ENCODE results near the gene C10orf105.

The C10orf105 gene

GRCh38 chr10:71753091-71753959 lies 33.7 kb upstream of the C10orf105 start:
- TF ChIP-seq, protein P1, sequence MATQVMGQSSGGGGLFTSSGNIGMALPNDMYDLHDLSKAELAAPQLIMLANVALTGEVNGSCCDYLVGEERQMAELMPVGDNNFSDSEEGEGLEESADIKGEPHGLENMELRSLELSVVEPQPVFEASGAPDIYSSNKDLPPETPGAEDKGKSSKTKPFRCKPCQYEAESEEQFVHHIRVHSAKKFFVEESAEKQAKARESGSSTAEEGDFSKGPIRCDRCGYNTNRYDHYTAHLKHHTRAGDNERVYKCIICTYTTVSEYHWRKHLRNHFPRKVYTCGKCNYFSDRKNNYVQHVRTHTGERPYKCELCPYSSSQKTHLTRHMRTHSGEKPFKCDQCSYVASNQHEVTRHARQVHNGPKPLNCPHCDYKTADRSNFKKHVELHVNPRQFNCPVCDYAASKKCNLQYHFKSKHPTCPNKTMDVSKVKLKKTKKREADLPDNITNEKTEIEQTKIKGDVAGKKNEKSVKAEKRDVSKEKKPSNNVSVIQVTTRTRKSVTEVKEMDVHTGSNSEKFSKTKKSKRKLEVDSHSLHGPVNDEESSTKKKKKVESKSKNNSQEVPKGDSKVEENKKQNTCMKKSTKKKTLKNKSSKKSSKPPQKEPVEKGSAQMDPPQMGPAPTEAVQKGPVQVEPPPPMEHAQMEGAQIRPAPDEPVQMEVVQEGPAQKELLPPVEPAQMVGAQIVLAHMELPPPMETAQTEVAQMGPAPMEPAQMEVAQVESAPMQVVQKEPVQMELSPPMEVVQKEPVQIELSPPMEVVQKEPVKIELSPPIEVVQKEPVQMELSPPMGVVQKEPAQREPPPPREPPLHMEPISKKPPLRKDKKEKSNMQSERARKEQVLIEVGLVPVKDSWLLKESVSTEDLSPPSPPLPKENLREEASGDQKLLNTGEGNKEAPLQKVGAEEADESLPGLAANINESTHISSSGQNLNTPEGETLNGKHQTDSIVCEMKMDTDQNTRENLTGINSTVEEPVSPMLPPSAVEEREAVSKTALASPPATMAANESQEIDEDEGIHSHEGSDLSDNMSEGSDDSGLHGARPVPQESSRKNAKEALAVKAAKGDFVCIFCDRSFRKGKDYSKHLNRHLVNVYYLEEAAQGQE (IDR thresholded peaks at IDR 0.05; ENCODE audit: insufficient read depth in 1 of 2, low read depth in 2 of 2, low read length in 2 of 2), result peak; percentile 57 to 80; a peak in 3 of 4 replicates
- no peak for TF ChIP-seq TAF1 (IDR thresholded peaks at IDR 0.05; ENCODE audit: borderline replicate concordance, insufficient read depth, low read length)

- TF ChIP-seq SIN3A (IDR thresholded peaks at IDR 0.05; ENCODE audit: borderline replicate concordance, insufficient read depth, low read length) (no peak), FOXP2 (optimal IDR thresholded peaks at IDR 0.05; ENCODE audit: borderline replicate concordance, extremely low read depth, extremely low read length, insufficient read depth) (no peak), POLR2AphosphoS5 (IDR thresholded peaks at IDR 0.05; ENCODE audit: low read depth, low read length) (no peak), TAF1 (IDR thresholded peaks at IDR 0.05; ENCODE audit: borderline replicate concordance, insufficient read depth, low read length) (no peak)
- TF ChIP-seq, protein P1 (IDR thresholded peaks at IDR 0.05; ENCODE audit: insufficient read depth in 1 of 2, low read depth in 2 of 2, low read length in 2 of 2), result no peak
These were observed 33.0 kb upstream of the C10orf105 start for GRCh38 chr10:71752391-71753090.

- no peak for TF ChIP-seq SIN3A (IDR thresholded peaks at IDR 0.05; ENCODE audit: borderline replicate concordance, insufficient read depth, low read length)
These were observed 32.1 kb upstream of the C10orf105 start for GRCh38 chr10:71751515-71752224.

DNA sequence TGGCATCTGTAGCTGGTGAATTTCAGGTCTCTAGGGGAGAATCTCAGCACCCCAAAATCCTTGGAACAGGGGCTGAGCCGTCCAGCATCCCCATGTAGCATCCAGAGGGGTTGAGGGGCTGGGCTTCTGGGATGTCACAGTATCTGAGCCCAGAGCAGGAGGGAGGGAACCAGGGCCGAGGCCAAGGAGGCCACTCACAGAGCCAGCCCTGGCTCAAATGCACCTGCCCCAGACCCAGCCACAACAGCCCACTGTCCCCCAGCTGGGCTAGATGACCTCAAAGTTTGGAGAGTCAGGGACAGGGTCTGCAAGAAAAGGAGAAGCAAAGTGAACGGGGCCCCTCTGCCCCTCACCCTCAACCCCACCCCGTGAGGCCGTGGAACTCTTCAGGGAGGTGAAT lies 31.4 kb upstream of the C10orf105 start:
- TF ChIP-seq, protein P1 (IDR thresholded peaks at IDR 0.05; ENCODE audit: insufficient read depth in 1 of 2, low read depth in 2 of 2, low read length in 2 of 2), result no peak

DNA sequence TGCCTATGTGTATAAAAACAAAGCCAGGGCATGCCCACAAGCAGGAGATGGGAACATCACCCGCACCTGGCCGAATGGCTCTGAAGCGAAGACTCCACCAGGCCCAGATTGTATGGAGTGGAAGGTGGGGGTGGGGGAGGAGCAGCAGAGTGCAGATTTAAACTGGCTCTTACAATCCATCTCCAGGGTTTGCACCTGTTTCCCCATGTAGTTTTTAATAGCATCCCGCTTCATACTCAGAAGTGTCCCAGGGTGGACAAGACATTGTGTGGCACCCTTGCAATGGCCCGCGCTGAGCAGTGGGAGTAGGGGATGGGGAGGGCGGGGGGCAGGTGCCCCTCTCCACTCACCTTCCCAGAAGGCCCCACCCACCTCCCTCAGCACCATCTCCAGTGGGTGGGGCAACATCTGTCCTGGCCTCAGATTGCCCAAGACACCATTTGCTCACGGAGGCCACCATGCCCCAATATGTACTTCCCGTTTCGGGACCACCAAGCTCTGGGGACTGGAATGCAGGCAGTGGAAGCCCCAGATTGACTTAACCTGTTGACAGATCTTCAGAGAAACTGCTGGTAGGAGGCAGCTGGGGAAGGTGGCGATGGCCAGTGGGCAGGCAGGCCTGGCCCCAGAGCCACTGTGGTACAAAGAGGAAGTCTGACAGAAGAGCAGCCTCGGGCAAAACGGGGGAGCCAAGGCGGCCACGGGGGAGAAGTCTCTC lies 30.7 kb upstream of the C10orf105 start:
- TF ChIP-seq, protein P1 (IDR thresholded peaks at IDR 0.05; ENCODE audit: insufficient read depth in 1 of 2, low read depth in 2 of 2, low read length in 2 of 2), result no peak
- TF ChIP-seq FOXP2 (optimal IDR thresholded peaks at IDR 0.05; ENCODE audit: borderline replicate concordance, extremely low read depth, extremely low read length, insufficient read depth) (no peak), POLR2AphosphoS5 (IDR thresholded peaks at IDR 0.05; ENCODE audit: low read depth, low read length) (no peak), TAF1 (IDR thresholded peaks at IDR 0.05; ENCODE audit: borderline replicate concordance, insufficient read depth, low read length) (no peak), SIN3A (IDR thresholded peaks at IDR 0.05; ENCODE audit: borderline replicate concordance, insufficient read depth, low read length) (no peak)
